ENCODE data around the gene AKAP8L.

AKAP8L gene

GRCh38 chr19:15426485-15427349 is 7.9 kb upstream of the AKAP8L start:
- H3K9me3 ChIP-seq (ENCODE audit: insufficient read depth, low read depth, low read length): no peaks in the 10 kb centered on the region
- no peaks in the 10 kb centered on the region for H3F3A ChIP-seq (ENCODE audit: low read depth)
- peaks cover 41% of the 10 kb centered on the region for H3K79me2 ChIP-seq (ENCODE audit: insufficient read depth, low read length)
- H3K4me1 ChIP-seq (ENCODE audit: insufficient read depth, low read length, poor library complexity, severe bottlenecking): peaks cover 17% of the 10 kb centered on the region
- no peaks in the 10 kb centered on the region for H3K27me3 ChIP-seq (ENCODE audit: insufficient read depth, low read length, poor library complexity, severe bottlenecking)
- H3K4me3 ChIP-seq (ENCODE audit: low read length, poor library complexity, severe bottlenecking): no peak overlapping the region
- H3K4me2 ChIP-seq (ENCODE audit: low read depth, low read length, poor library complexity, severe bottlenecking): no peak overlapping the region
- H3K9ac ChIP-seq (ENCODE audit: low read depth, low read length, poor library complexity, severe bottlenecking): no peak overlapping the region
- peaks cover 58% of the 10 kb centered on the region; the same call in 1 of the 2 replicates for H3K36me3 ChIP-seq (ENCODE audit: insufficient read depth, low read length)
- H2AFZ ChIP-seq (ENCODE audit: low read length): no peak overlapping the region
- H3K9me2 ChIP-seq (replicated peaks; ENCODE audit: low read depth, low read length): no peaks in the 10 kb centered on the region
- H4K20me1 ChIP-seq (ENCODE audit: insufficient read depth, low read length, poor library complexity, severe bottlenecking): peaks cover 27% of the 10 kb centered on the region
- no peak for TF ChIP-seq CTCF (conservative IDR thresholded peaks at IDR 0.05; ENCODE audit: low read length)
- no peak for TF ChIP-seq EZH2phosphoT487 (IDR thresholded peaks at IDR 0.05; ENCODE audit: borderline replicate concordance)

GRCh38 chr19:15425321-15425950 is 6.6 kb upstream of the AKAP8L start:
- Histone ChIP-seq H3K9me2 (replicated peaks; ENCODE audit: low read depth, low read length) (no peaks in the 10 kb centered on the region), H3K36me3 (ENCODE audit: insufficient read depth, low read length) (peaks cover 59% of the 10 kb centered on the region; the same call in 1 of the 2 replicates)
- TF ChIP-seq EZH2phosphoT487 (IDR thresholded peaks at IDR 0.05; ENCODE audit: borderline replicate concordance): no peak
- TF ChIP-seq CTCF (conservative IDR thresholded peaks at IDR 0.05; ENCODE audit: low read length): no peak

GRCh38 chr19:15424692-15425272 is 6.0 kb upstream of the AKAP8L start:
- TF ChIP-seq CTCF (conservative IDR thresholded peaks at IDR 0.05; ENCODE audit: low read length) (no peak), EZH2phosphoT487 (IDR thresholded peaks at IDR 0.05; ENCODE audit: borderline replicate concordance) (no peak)

More at GRCh38 chr19:15425321-15425950, 6.6 kb upstream of the AKAP8L start:
- no peak overlapping the region for H2AFZ ChIP-seq (ENCODE audit: low read length)
- peaks cover 16% of the 10 kb centered on the region for H4K20me1 ChIP-seq (ENCODE audit: insufficient read depth, low read length, poor library complexity, severe bottlenecking)
- peaks cover 4% of the 10 kb centered on the region for H3K4me1 ChIP-seq (ENCODE audit: insufficient read depth, low read length, poor library complexity, severe bottlenecking)
- no peaks in the 10 kb centered on the region for H3K27me3 ChIP-seq (ENCODE audit: insufficient read depth, low read length, poor library complexity, severe bottlenecking)
- H3K4me3 ChIP-seq (ENCODE audit: low read length, poor library complexity, severe bottlenecking): no peak overlapping the region
- no peak overlapping the region for H3K9ac ChIP-seq (ENCODE audit: low read depth, low read length, poor library complexity, severe bottlenecking)
- H3F3A ChIP-seq (ENCODE audit: low read depth): no peaks in the 10 kb centered on the region
- H3K79me2 ChIP-seq (ENCODE audit: insufficient read depth, low read length): peaks cover 28% of the 10 kb centered on the region
- H3K4me2 ChIP-seq (ENCODE audit: low read depth, low read length, poor library complexity, severe bottlenecking): no peak overlapping the region
- H3K9me3 ChIP-seq (ENCODE audit: insufficient read depth, low read depth, low read length): no peaks in the 10 kb centered on the region

More at GRCh38 chr19:15424692-15425272, 6.0 kb upstream of the AKAP8L start:
- Histone ChIP-seq H3K79me2 (ENCODE audit: insufficient read depth, low read length) (peaks cover 21% of the 10 kb centered on the region; the same call in 1 of the 2 replicates), H4K20me1 (ENCODE audit: insufficient read depth, low read length, poor library complexity, severe bottlenecking) (peaks cover 10% of the 10 kb centered on the region), H3K27me3 (ENCODE audit: insufficient read depth, low read length, poor library complexity, severe bottlenecking) (no peaks in the 10 kb centered on the region), H3K9ac (ENCODE audit: low read depth, low read length, poor library complexity, severe bottlenecking) (no peak overlapping the region), H3K4me1 (ENCODE audit: insufficient read depth, low read length, poor library complexity, severe bottlenecking) (no peaks in the 10 kb centered on the region), H3K9me2 (replicated peaks; ENCODE audit: low read depth, low read length) (no peaks in the 10 kb centered on the region), H3F3A (ENCODE audit: low read depth) (no peaks in the 10 kb centered on the region), H3K9me3 (ENCODE audit: insufficient read depth, low read depth, low read length) (no peaks in the 10 kb centered on the region), H2AFZ (ENCODE audit: low read length) (no peak overlapping the region), H3K36me3 (ENCODE audit: insufficient read depth, low read length) (peaks cover 63% of the 10 kb centered on the region; the same call in 1 of the 2 replicates), H3K4me3 (ENCODE audit: low read length, poor library complexity, severe bottlenecking) (no peak overlapping the region), H3K4me2 (ENCODE audit: low read depth, low read length, poor library complexity, severe bottlenecking) (no peak overlapping the region)

Measured in Loucy (cell line).